HG03565 (cell line): ENCODE measurements around the gene DEFB128.

Experiments used
- ATAC-seq: cut with Tn5 transposase; IDR thresholded peaks from one replicate; pipeline ENCODE4 v1.9.1; 2021; ENCODE audit warnings: mild to moderate bottlenecking, moderate library complexity; ENCODE audit not compliant: unreplicated experiment

The DEFB128 gene

GRCh38 chr20:157154-157553 lies 32.4 kb downstream of the DEFB128 start, which contains the start of gene DEFB127:
Gene DEFB127 (plus strand): TSS chr20:157454. CDS start chr20:157545, 91 bp downstream.
- ATAC-seq, result no peak

GRCh38 chr20:152131-152530 lies 37.4 kb downstream of the DEFB128 start:
- ATAC-seq, result no peak

- no peak for ATAC-seq
These were observed 43.6 kb downstream of the DEFB128 start for GRCh38 chr20:145877-146276.

DNA sequence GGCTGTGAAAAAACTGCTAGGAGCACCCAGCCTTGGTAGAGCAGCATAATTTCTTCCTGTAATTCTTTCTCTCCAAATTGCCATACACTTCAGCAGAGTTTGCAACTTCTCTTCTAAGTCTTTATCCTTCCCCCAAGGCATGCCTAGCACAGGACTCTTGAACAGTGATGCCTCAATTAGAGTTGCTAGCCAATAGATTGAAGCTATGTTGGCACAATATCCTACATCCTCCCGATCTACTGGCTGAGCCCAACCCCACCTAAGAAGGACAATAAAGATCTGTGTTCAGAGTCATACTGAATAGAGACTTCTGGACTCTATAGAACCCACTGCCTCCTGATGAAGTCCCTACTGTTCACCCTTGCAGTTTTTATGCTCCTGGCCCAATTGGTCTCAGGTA lies 47.2 kb downstream of the DEFB128 start, which contains the start of gene DEFB126:
DEFB126 (plus strand) TSS at position 301 of the 400 bp plus-strand sequence; CDS start at position 340, 39 bp downstream.
- no peak for ATAC-seq
